GM12873 (cell line): Measurements from ENCODE around the gene GRB7.

Source experiments
- TF ChIP-seq, protein P1 (sequence below): IDR thresholded peaks from 2 replicates; pipeline ENCODE4 v1.5.1; 2012; ENCODE audit warnings: low read depth, mild to moderate bottlenecking, moderate library complexity, low read length, control low read depth; ENCODE audit not compliant: insufficient read depth; ENCODE audit errors: missing control alignments

Gene GRB7

DNA sequence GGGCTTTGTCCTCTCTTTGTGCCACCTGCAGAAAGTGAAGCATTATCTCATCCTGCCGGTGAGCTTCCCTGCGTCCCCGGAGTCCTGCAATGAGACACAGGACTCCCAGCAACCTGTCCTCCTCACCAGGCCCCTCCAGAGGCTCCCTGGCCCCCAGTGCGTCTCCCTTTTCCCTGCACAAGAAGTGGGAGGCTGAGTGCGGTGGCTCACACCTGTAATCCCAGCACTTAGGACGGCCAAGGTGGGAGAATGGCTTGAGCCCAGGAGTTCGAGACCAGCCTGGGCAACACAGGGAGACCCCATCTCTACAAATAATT, 8.4 kb downstream of the GRB7 start:
- TF ChIP-seq, protein P1, sequence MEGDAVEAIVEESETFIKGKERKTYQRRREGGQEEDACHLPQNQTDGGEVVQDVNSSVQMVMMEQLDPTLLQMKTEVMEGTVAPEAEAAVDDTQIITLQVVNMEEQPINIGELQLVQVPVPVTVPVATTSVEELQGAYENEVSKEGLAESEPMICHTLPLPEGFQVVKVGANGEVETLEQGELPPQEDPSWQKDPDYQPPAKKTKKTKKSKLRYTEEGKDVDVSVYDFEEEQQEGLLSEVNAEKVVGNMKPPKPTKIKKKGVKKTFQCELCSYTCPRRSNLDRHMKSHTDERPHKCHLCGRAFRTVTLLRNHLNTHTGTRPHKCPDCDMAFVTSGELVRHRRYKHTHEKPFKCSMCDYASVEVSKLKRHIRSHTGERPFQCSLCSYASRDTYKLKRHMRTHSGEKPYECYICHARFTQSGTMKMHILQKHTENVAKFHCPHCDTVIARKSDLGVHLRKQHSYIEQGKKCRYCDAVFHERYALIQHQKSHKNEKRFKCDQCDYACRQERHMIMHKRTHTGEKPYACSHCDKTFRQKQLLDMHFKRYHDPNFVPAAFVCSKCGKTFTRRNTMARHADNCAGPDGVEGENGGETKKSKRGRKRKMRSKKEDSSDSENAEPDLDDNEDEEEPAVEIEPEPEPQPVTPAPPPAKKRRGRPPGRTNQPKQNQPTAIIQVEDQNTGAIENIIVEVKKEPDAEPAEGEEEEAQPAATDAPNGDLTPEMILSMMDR, result no peak

DNA sequence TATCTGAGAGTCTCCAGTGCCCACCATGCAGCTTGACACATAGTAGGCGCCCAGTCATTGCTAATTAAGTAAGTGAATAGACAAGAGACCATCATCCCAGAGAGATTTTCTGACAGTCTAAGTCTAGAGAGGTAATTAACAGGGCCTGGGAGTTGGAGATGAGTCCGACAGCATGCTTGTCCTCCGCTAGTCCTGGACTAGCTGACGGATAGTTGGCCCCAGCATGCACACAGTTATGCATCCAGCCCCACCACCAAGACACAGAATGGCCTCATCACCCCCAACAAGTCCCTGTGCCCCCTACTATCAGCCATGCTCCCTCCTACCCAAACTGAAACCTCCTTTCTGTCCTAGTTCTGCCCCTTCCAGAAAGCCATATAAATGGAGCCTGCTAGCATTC, 10.0 kb downstream of the GRB7 start:
- TF ChIP-seq, protein P1, result no peak

DNA sequence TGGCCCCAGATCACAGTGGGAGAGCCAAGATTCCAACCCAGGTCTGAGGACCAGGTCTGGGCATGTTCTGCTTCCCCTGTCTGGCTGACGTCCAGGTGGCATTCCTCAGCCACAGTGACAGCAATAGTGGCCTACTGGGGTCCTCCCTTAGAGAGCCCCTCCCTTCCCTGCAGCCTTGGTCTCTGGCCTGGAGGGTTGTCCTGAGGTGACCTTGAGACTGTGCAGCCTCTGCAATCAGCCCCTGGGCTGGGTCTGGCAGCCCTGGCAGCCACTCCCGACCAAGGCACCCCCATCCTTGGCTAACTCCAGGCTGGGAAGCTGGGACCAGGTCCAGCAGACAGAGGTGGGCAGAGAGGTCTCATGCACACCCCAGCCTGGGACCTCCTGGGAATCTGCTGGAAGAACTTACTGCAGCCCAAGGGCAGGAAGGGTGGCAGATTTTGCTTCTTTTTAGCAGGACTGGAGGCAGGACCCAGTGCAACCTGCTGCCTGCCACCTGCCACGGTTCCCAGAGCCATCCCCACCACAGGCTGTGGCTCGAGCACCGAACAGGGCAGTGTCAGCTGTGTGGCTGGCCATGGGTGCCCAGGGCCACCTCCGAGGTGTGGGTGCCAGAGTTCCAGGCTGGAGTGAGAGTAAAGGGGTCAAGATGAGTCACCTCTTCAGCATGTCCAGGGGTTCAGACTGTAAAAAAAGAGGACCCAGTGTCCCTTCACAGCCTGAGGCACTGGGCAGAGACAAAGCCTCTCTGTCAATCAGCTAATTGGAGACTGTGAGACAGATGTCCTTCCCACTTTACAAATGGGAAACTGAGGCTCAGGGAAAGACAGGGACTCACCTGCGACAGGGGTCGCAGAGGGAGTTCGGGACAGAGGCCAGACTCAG, 12.6 kb downstream of the GRB7 start:
- TF ChIP-seq, protein P1, result no peak

DNA sequence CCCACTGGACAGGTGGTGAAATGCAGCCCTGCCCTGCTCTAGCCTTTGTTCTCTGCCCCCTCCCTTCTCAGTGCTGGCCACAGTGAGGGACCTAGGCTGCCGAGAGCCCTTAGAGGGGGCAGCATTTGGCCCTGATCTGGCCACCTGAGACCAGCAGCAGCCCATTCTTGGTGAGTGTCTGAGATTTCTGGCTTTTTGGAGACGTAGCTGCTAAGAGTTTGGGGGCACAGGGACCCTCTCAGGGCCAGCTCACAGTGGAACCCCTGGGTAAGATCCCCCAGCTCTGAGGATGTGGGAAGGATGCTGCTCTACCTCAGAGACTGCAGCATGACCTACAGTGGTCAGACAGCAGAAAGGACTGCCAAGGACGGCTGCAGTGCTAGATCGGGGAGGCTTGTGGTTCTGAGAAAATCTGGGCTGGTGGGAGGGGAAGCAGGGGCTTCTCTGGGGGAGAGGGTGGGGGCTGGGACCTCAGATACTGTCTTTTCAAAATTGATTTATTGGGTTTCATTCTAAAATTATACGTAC, 13.3 kb downstream of the GRB7 start:
- TF ChIP-seq, protein P1, result no peak

GRCh38 chr17:39751637-39752036, 13.9 kb downstream of the GRB7 start:
- TF ChIP-seq, protein P1, result no peak

GRCh38 chr17:39752241-39752881, 14.6 kb downstream of the GRB7 start:
- TF ChIP-seq, protein P1, result no peak

- TF ChIP-seq, protein P1, result no peak
These were observed 15.9 kb downstream of the GRB7 start for GRCh38 chr17:39753514-39754160.
